Neural cell (in vitro differentiated cells): ENCODE data around the gene PGLYRP1. TPM values are rescaled to one million over a fixed set of nuclear protein-coding genes. Genes with fewer than 3 reads are reported as not detected.

Experiments used
- H2AFZ ChIP-seq: fragments of 200-600, 300-800 bp; sonication (generic), shearing (Covaris generic); 2 replicates; pipeline ENCODE4 v1.6.0; 2014; ENCODE audit warnings: low read depth, mild to moderate bottlenecking, antibody characterized with exemption, low read length, moderate library complexity
- H3F3A ChIP-seq: fragments of 200-600 bp; shearing (Covaris generic); 2 replicates; pipeline ENCODE4 v1.6.1; 2016; ENCODE audit warnings: mild to moderate bottlenecking, moderate library complexity, mixed read lengths, antibody characterized with exemption, low read length; ENCODE audit not compliant: insufficient read depth, poor library complexity, severe bottlenecking
- H3K27ac ChIP-seq: fragments of 200-600, 300-800 bp; sonication (generic), shearing (Covaris generic); 2 replicates; pipeline ENCODE4 v1.5.1; 2014; ENCODE audit warnings: mild to moderate bottlenecking, low read length, moderate library complexity
- H3K27me3 ChIP-seq: fragments of 300-800, 200-600 bp; sonication (generic), shearing (Covaris generic); 2 replicates; pipeline ENCODE4 v1.6.0; 2014; ENCODE audit warnings: mild to moderate bottlenecking, low read depth, low read length, moderate library complexity; ENCODE audit not compliant: insufficient read depth
- H3K36me3 ChIP-seq: fragments of 300-800, 200-600 bp; sonication (generic), shearing (Covaris generic); 2 replicates; pipeline ENCODE4 v1.5.1; 2014; ENCODE audit warnings: mild to moderate bottlenecking, antibody characterized with exemption, low read length, moderate library complexity; ENCODE audit not compliant: insufficient read depth
- H3K4me2 ChIP-seq: fragments of 300-800, 200-600 bp; sonication (generic), shearing (Covaris generic); 2 replicates; pipeline ENCODE4 v1.6.0; 2014; ENCODE audit warnings: mild to moderate bottlenecking, low read length
- H3K4me3 ChIP-seq: fragments of 300-800, 200-600 bp; sonication (generic), shearing (Covaris generic); 2 replicates; pipeline ENCODE4 v1.5.1; 2014; ENCODE audit warnings: mild to moderate bottlenecking, low read length, moderate library complexity
- H3K79me2 ChIP-seq: fragments of 200-600 bp; shearing (Covaris generic); replicated peaks from 2 replicates; pipeline ENCODE4 v1.6.0; 2014; ENCODE audit warnings: mild to moderate bottlenecking, low read length, moderate library complexity; ENCODE audit not compliant: insufficient read depth
- H3K9ac ChIP-seq: fragments of 300-800, 200-600 bp; sonication (generic), shearing (Covaris generic); 2 replicates; pipeline ENCODE4 v1.6.1; 2016; ENCODE audit warnings: mild to moderate bottlenecking, low read length, mixed read lengths
- H3K9me2 ChIP-seq: fragments of 200-600 bp; shearing (Covaris generic); 2 replicates; pipeline ENCODE4 v1.6.1; 2016; ENCODE audit warnings: mild to moderate bottlenecking, low read length, mixed read lengths; ENCODE audit not compliant: insufficient read depth
- H3K9me3 ChIP-seq: fragments of 200-600, 300-800 bp; sonication (generic), shearing (Covaris generic); 2 replicates; pipeline ENCODE4 v1.6.1; 2016; ENCODE audit warnings: mild to moderate bottlenecking, mixed run types, low read length, moderate library complexity, mixed read lengths
- H4K20me1 ChIP-seq: fragments of 200-600 bp; shearing (Covaris generic); 2 replicates; pipeline ENCODE4 v1.6.1; 2016; ENCODE audit warnings: mild to moderate bottlenecking, mixed run types; ENCODE audit not compliant: insufficient read depth
- CTCF ChIP-seq: fragments of 450-650 bp; IDR thresholded peaks from 2 replicates; pipeline ENCODE4 v1.5.1; 2014; ENCODE audit warnings: antibody characterized with exemption, mild to moderate bottlenecking, moderate library complexity; ENCODE audit not compliant: poor library complexity, severe bottlenecking
- EP300 ChIP-seq: fragments of 450-650 bp; conservative IDR thresholded peaks from 2 replicates; pipeline ENCODE4 v1.6.1; 2014; ENCODE audit warnings: antibody characterized with exemption, mild to moderate bottlenecking, moderate library complexity; ENCODE audit not compliant: poor library complexity, severe bottlenecking
- EZH2 ChIP-seq: fragments of 200-600, 300-800 bp; shearing (Covaris generic), sonication (generic); IDR thresholded peaks from 2 replicates; pipeline ENCODE4 v1.6.1; 2014; ENCODE audit warnings: antibody characterized with exemption, low read length, borderline replicate concordance, mild to moderate bottlenecking; ENCODE audit not compliant: insufficient read depth, poor library complexity, severe bottlenecking
- MXI1 ChIP-seq: fragments of 450-650 bp; conservative IDR thresholded peaks from 2 replicates; pipeline ENCODE4 v1.6.1; 2014; ENCODE audit warnings: antibody characterized with exemption, mild to moderate bottlenecking; ENCODE audit not compliant: poor library complexity, severe bottlenecking
- POLR2AphosphoS5 ChIP-seq: IDR thresholded peaks from 2 replicates; pipeline ENCODE4 v1.6.1; 2012
- RAD21 ChIP-seq: fragments of 450-650 bp; conservative IDR thresholded peaks from 2 replicates; pipeline ENCODE4 v1.6.1; 2014; ENCODE audit warnings: antibody characterized with exemption, mild to moderate bottlenecking, moderate library complexity
- REST ChIP-seq: IDR thresholded peaks from 2 replicates; pipeline ENCODE4 v1.6.1; 2012; ENCODE audit warnings: borderline replicate concordance
- SMC3 ChIP-seq: fragments of 450-650 bp; conservative IDR thresholded peaks from 2 replicates; pipeline ENCODE4 v1.6.1; 2014; ENCODE audit warnings: antibody characterized with exemption, mild to moderate bottlenecking, moderate library complexity; ENCODE audit not compliant: poor library complexity
- TAF1 ChIP-seq: IDR thresholded peaks from 2 replicates; pipeline ENCODE4 v1.6.1; 2012; ENCODE audit warnings: low read depth
- polyA plus RNA-seq: library from polyadenylated mRNA; depleted of rRNA; stranded (reverse); fragments of >200 nt; gene quantifications from 2 replicates; pipeline ENCODE4 v1.2.3, GENCODE V29; 2014

The PGLYRP1 gene
- polyA plus RNA-seq, 1 donor from 2014 or later = not detected

- Histone ChIP-seq H3K9me2 (no peaks in the 10 kb centered on the region), H3K27me3 (peaks cover 20% of the 10 kb centered on the region), H2AFZ (no peak overlapping the region), H4K20me1 (no peaks in the 10 kb centered on the region), H3K9ac (no peak overlapping the region), H3F3A (no peaks in the 10 kb centered on the region), H3K36me3 (no peaks in the 10 kb centered on the region), H3K27ac (no peak overlapping the region), H3K4me2 (no peak overlapping the region), H3K9me3 (no peaks in the 10 kb centered on the region), H3K79me2 (no peaks in the 10 kb centered on the region), H3K4me3 (no peak overlapping the region)
- TF ChIP-seq CTCF (no peak), RAD21 (no peak), SMC3 (no peak), REST (no peak), EZH2 (no peak)
These were observed 4.1 kb downstream of the PGLYRP1 start for GRCh38 chr19:46018729-46019251.

GRCh38 chr19:46017874-46018675 lies 4.8 kb downstream of the PGLYRP1 start:
- no peaks in the 10 kb centered on the region for H3F3A ChIP-seq
- no peaks in the 10 kb centered on the region for H3K36me3 ChIP-seq
- no peak overlapping the region for H3K4me2 ChIP-seq
- H3K9ac ChIP-seq = no peak overlapping the region
- no peak overlapping the region for H3K4me3 ChIP-seq
- no peak for TF ChIP-seq EZH2
- TF ChIP-seq MXI1 = no peak
- no peak for TF ChIP-seq EP300
- TF ChIP-seq POLR2AphosphoS5 = no peak
- no peak for TF ChIP-seq TAF1
- TF ChIP-seq RAD21 = no peak
- no peak for TF ChIP-seq CTCF
- TF ChIP-seq SMC3 = no peak
- TF ChIP-seq REST = no peak
- H2AFZ ChIP-seq = no peak overlapping the region
- no peaks in the 10 kb centered on the region for H3K9me3 ChIP-seq
- no peaks in the 10 kb centered on the region for H3K79me2 ChIP-seq
- H3K27me3 ChIP-seq = peaks cover 20% of the 10 kb centered on the region
- no peaks in the 10 kb centered on the region for H3K9me2 ChIP-seq
- H3K27ac ChIP-seq = no peak overlapping the region
- H4K20me1 ChIP-seq = no peaks in the 10 kb centered on the region
